Endothelial cell of umbilical vein (primary cell): ENCODE data around the gene DIP2B. TPM values are rescaled to one million over a fixed set of nuclear protein-coding genes. Genes with fewer than 3 reads are reported as not detected.

Experiments used
- BruUV-seq: library from RNA; stranded (reverse); fragments of 400-500 nt; replicated peaks from 2 replicates; lab custom pipeline; 2021; lab: Mats Ljungman, UMichigan
- CTCF ChIA-PET: fragments of 300-600, 350-600 bp; sonication (Branson Sonifier 250); formaldehyde crosslinking; loops from one replicate; lab custom pipeline; 2021; ENCODE audit warnings: antibody characterized with exemption, inconsistent platforms; lab: Charles Lee
- POLR2A ChIA-PET: fragments of 300-600, 350-600 bp; sonication (Branson Sonifier 250); formaldehyde crosslinking; loops from one replicate; lab custom pipeline; 2021; ENCODE audit warnings: antibody characterized with exemption, inconsistent platforms; lab: Charles Lee
- DNase-seq: peaks from one replicate; pipeline ENCODE4 v3.0.0-alpha.2; 2011; ENCODE audit warnings: low read depth, low spot score
- FAIRE-seq: peaks from 2 replicates; lab custom pipeline; 2011; peaks lifted over from hg19 to GRCh38; lab: Jason Lieb, UNC
- H2AFZ ChIP-seq: 2 replicates; pipeline ENCODE4 v1.6.0; 2012; ENCODE audit warnings: low read depth, low read length, control low read depth, inconsistent platforms
- H3K27ac ChIP-seq: 2 replicates; pipeline ENCODE4 v1.5.1; 2011; ENCODE audit warnings: low read depth, mild to moderate bottlenecking, control low read depth, low read length, moderate library complexity; ENCODE audit not compliant: insufficient read depth
- H3K27me3 ChIP-seq, 2 experiments: 2 replicates each; pipeline versions ENCODE4 v1.6.0 to v1.6.1; 2011; ENCODE audit warnings: low read length in 2 of 2, mixed read lengths in 1 of 2; ENCODE audit not compliant: control insufficient read depth in 2 of 2, insufficient read depth in 2 of 2
- H3K36me3 ChIP-seq, 2 experiments: 2 replicates in 1 of 2; 3 replicates in 1 of 2; pipeline ENCODE4 v1.5.1; 2011; ENCODE audit warnings: low read length in 2 of 2, mild to moderate bottlenecking in 1 of 2, moderate library complexity in 1 of 2; ENCODE audit not compliant: control insufficient read depth in 2 of 2, insufficient read depth in 2 of 2; ENCODE audit errors: extremely low read depth in 1 of 2
- H3K4me1 ChIP-seq: 3 replicates; pipeline ENCODE4 v1.5.1; 2011; ENCODE audit warnings: mild to moderate bottlenecking, low read length; ENCODE audit not compliant: control insufficient read depth, insufficient read depth; ENCODE audit errors: extremely low read depth
- H3K4me2 ChIP-seq: 2 replicates; pipeline ENCODE4 v1.6.1; 2011; ENCODE audit warnings: low read length, control low read depth, mixed read lengths; ENCODE audit not compliant: insufficient read depth
- H3K4me3 ChIP-seq, 3 experiments: fragments of 200-600 bp in 1 of 3; sonication (generic), shearing (Covaris generic) in 1 of 3; replicated peaks in 1 of 3; 2 replicates each; pipeline ENCODE4 v1.5.1; 2011 to 2016; ENCODE audit warnings: control low read depth in 3 of 3, low read length in 3 of 3, mild to moderate bottlenecking in 2 of 3, inconsistent platforms in 1 of 3, low read depth in 1 of 3, moderate library complexity in 1 of 3; ENCODE audit not compliant: insufficient read depth in 1 of 3
- H3K79me2 ChIP-seq: 2 replicates; pipeline ENCODE4 v1.6.0; 2012; ENCODE audit warnings: low read length, inconsistent platforms; ENCODE audit not compliant: control insufficient read depth, insufficient read depth
- H3K9ac ChIP-seq: replicated peaks from 2 replicates; pipeline ENCODE3; 2011; ENCODE audit warnings: low read length, control low read depth; ENCODE audit not compliant: insufficient read depth; ENCODE audit errors: extremely low read depth
- H3K9me1 ChIP-seq: replicated peaks from 3 replicates; pipeline ENCODE4 v1.6.0; 2011; ENCODE audit warnings: mild to moderate bottlenecking, low read length; ENCODE audit not compliant: control insufficient read depth, insufficient read depth; ENCODE audit errors: extremely low read depth
- H3K9me3 ChIP-seq: replicated peaks from 2 replicates; pipeline ENCODE4 v1.5.1; 2012; ENCODE audit warnings: low read length, inconsistent platforms; ENCODE audit not compliant: control insufficient read depth, insufficient read depth
- H4K20me1 ChIP-seq: replicated peaks from 2 replicates; pipeline ENCODE3; 2011; ENCODE audit warnings: mild to moderate bottlenecking, low read length; ENCODE audit not compliant: control insufficient read depth, insufficient read depth; ENCODE audit errors: extremely low read depth
- CTCF ChIP-seq, 2 donors: IDR thresholded peaks; 1 replicate in 1 of 2; 2 replicates in 1 of 2; pipeline ENCODE4 v1.5.1; 2011; ENCODE audit warnings: low read length in 2 of 2, mild to moderate bottlenecking in 2 of 2, moderate library complexity in 2 of 2, control low read depth in 1 of 2, inconsistent platforms in 1 of 2, low read depth in 1 of 2; ENCODE audit not compliant: insufficient read depth in 1 of 2; ENCODE audit errors: extremely low read depth in 1 of 2
- EZH2 ChIP-seq: IDR thresholded peaks from 2 replicates; pipeline ENCODE4 v1.6.1; 2012; ENCODE audit warnings: borderline replicate concordance, low read depth, mild to moderate bottlenecking, moderate library complexity, low read length, inconsistent platforms; ENCODE audit not compliant: severe bottlenecking
- FOS ChIP-seq: IDR thresholded peaks from 2 replicates; pipeline ENCODE4 v1.6.1; 2011; ENCODE audit warnings: mild to moderate bottlenecking, low read length, moderate library complexity, borderline replicate concordance; ENCODE audit not compliant: insufficient read depth
- GATA2 ChIP-seq: IDR thresholded peaks from 2 replicates; pipeline ENCODE4 v1.7.0; 2011; ENCODE audit warnings: low read depth, mild to moderate bottlenecking, moderate library complexity, mixed read lengths, low read length; ENCODE audit not compliant: insufficient read length, insufficient read depth
- JUN ChIP-seq: IDR thresholded peaks from 2 replicates; pipeline ENCODE4 v1.6.1; 2011; ENCODE audit warnings: borderline replicate concordance, low read depth; ENCODE audit not compliant: insufficient read length, insufficient read depth
- MAX ChIP-seq: IDR thresholded peaks from 2 replicates; pipeline ENCODE4 v1.6.1; 2011; ENCODE audit not compliant: insufficient read depth, insufficient read length
- MYC ChIP-seq: IDR thresholded peaks from one replicate; pipeline ENCODE4 v1.6.1; 2011; ENCODE audit warnings: mild to moderate bottlenecking, low read depth, low read length
- POLR2A ChIP-seq: IDR thresholded peaks from 2 replicates; pipeline ENCODE4 v1.6.1; 2012; ENCODE audit warnings: low read depth, mild to moderate bottlenecking, control low read depth, low read length
- POLR2AphosphoS5 ChIP-seq: IDR thresholded peaks from 2 replicates; pipeline ENCODE4 v1.6.1; 2012; ENCODE audit warnings: low read depth, mild to moderate bottlenecking, control low read depth, low read length, moderate library complexity; ENCODE audit not compliant: insufficient read depth
- dilution Hi-C: fragments of 300-500 bp; cut with MboI; formaldehyde crosslinking; loops from one replicate; pipeline ENCODE4 v1.15.0; 2019; ENCODE audit warnings: low sequenced_read_pairs; ENCODE audit not compliant: extremely low pct_ligation_motif_present
- intact Hi-C: fragments of 100-400 bp; cut with micrococcal nuclease; formaldehyde crosslinking; loops from one replicate; pipeline ENCODE4 v1.10.0; 2022
- polyA plus RNA-seq, 4 experiments: library from polyadenylated mRNA; depleted of rRNA in 3 of 4; stranded (reverse) in 3 of 4; unstranded in 1 of 4; fragments of >200 nt; gene quantifications; 2 replicates each; pipeline versions ENCODE4 v1.2.1 to v1.2.3, GENCODE V29; 2011 to 2012; ENCODE audit warnings: missing spikeins in 1 of 4
- total RNA-seq: library from RNA; stranded (reverse); gene quantifications from 2 replicates; pipeline ENCODE4 v1.2.3, GENCODE V29; 2021

DIP2B gene
- total and polyA plus RNA-seq, 2 donors (not counting 3 experiments of a cell fraction or from before 2014, with no cell fraction given): 14.5 to 28.0 TPM

GRCh38 chr12:50638482-50638880, 133.7 kb downstream of the DIP2B start:
- no peak overlapping the region for H2AFZ ChIP-seq
- BruUV-seq: no TSS peak
- H4K20me1 ChIP-seq: no peaks in the 10 kb centered on the region
- no peaks in the 10 kb centered on the region for H3K9me1 ChIP-seq
- FAIRE-seq (no peak), DNase-seq (no peak)
- ChIA-PET POLR2A (no interaction called here), CTCF (interaction anchor here (0.5 to 8.0 kb wide), 52 partner anchors 10 to 179 kb away, joined by 3 to 261 read pairs (median 5); partner anchors contain the start of genes ATF1 and DIP2B)
- peaks cover 12% of the 10 kb centered on the region for H3K4me1 ChIP-seq
- H3K27ac ChIP-seq: no peak overlapping the region
- no peaks in the 10 kb centered on the region for H3K9me3 ChIP-seq
- dilution Hi-C loops: no loop called here
- TF ChIP-seq MYC (no peak), EZH2 (no peak), POLR2A (no peak), FOS (no peak), MAX (no peak), JUN (no peak), POLR2AphosphoS5 (no peak), CTCF (IDR thresholded peaks at IDR 0.05; ENCODE audit: extremely low read depth in 1 of 2, insufficient read depth in 1 of 2, low read depth in 1 of 2, low read length in 2 of 2) (no peak), GATA2 (no peak)
- no peak overlapping the region for H3K9ac ChIP-seq
- peaks cover 4% of the 10 kb centered on the region for H3K79me2 ChIP-seq
- no peak overlapping the region for H3K4me2 ChIP-seq
- no peak overlapping the region for H3K4me3 ChIP-seq
- intact Hi-C loops: loop anchor here (1.0 to 5.0 kb wide), 3 partner anchors 41 to 561 kb away; no protein-coding TSS in a partner anchor
- H3K27me3 ChIP-seq: no peaks in the 10 kb centered on the region
- no peaks in the 10 kb centered on the region for H3K36me3 ChIP-seq
